ENCODE data around the gene SLC6A17.
A peak's percentile ranks its signal among the peaks of the same experiment; 100 is the strongest.

SLC6A17 gene

DNA sequence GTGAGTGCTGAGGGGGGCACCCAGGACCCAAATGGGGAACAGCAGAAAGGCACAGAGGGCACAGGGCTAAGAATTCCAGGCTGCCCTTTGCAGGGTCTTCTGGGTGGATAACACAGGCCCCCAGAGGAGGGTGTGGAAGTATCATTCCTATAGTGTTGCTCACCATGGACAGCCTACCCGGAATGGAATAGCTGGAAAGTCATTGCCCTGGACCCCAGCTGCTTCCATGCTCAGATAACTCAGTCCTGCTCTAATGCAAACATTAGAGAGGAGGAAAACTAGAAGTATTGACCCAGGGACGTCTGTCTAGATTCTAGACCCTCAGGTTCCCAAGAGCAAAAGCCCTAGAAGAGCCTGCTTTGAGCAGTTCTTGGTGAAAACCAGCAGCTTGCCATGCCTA lies 24.7 kb downstream of the SLC6A17 start:
- DNase-seq (ENCODE audit: low spot score) = no peak

DNA sequence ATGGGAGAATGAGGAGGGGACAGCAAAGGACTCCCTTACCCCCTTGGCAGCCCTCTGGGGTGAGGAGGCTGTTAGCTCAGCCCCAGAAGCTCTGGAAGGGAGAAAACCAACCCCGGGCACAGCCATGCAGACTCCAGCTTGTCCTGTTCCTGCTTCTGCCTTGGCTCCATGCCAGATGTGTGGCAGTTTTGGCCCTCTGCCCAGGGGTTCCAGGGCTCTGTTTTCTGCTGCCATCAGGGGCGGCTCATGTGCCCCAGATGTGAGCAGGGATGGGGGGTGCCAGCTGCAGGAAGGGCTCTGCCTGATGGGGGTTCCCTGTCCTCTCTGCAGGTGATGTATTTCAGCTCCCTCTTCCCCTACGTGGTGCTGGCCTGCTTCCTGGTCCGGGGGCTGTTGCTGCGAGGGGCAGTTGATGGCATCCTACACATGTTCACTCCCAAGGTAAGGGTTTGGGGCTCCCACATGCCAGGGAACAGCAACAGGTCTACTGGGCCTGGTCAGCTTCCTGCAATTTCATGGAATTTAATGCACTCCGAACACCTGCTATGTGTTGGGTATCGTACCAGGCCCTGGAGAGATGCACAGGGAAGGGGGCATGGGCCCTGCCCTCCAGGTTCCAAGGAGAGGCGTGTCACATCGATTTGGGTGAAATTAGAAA lies 26.1 kb downstream of the SLC6A17 start:
- DNase-seq (ENCODE audit: low spot score) = no peak

DNA sequence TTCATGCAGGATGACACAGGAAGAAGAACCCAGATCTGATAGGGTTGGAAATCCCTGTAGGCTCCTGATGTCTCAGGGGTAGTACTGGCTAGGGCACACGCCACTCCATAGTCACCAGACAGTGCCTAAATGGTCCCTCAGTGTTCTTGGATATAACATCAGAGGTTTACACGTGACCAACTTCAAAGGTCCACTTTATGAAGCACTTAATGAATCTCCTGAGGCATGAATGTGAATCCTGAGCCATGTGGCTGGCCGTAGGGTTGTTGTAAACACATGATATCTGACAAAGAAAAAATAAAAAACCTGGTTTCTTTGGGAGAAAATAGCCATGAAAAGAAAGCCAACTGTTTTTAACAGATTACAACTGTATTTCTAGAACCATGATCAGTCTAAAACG lies 27.5 kb downstream of the SLC6A17 start:
- no peak for DNase-seq (ENCODE audit: low spot score)

DNA sequence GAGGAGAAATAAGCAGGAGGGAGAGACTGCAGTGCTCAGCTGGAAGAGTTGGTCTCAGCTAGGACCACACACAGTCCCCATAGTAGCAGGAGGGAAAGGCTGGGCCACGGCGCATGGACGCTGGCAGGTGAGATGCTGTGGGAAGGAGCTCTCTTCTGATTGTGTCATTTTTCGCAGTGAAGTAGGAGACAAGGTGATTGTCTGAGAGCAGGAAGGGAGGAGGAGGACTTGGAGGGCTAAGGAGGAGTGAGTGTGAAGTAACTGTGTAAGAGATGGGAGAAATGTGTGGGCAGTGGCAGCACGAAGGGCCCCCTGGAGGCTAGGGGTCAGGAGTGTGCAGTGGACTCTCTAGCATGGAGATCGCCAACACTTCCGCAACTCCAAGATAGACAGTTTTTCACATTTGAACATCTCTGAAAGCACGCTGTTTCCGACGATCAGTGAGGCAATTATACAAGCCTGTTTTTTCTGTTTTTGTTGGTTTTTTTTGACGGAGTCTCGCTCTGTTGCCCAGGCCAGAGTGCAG lies 33.4 kb downstream of the SLC6A17 start:
- no peak for DNase-seq (ENCODE audit: low spot score)

DNA sequence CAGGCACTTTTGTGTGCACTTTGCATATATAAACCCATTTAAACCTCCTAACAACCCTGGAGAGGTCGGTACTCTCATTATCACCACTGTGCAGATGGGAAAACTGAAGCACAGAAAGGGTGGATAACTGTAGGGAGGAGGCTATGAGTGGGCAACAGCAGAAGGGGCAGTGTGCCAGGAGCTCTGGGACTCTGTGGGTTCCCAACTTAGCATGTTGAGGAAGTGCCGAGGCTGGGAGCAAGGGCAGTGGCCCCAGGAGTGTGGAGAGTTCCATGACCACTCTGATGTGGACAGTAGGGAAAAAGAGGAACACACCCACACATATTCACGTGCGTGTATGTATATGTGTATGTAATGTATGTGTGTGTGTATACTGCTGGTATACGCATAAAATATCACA lies 34.2 kb downstream of the SLC6A17 start:
- DNase-seq (ENCODE audit: low spot score) = no peak

DNA sequence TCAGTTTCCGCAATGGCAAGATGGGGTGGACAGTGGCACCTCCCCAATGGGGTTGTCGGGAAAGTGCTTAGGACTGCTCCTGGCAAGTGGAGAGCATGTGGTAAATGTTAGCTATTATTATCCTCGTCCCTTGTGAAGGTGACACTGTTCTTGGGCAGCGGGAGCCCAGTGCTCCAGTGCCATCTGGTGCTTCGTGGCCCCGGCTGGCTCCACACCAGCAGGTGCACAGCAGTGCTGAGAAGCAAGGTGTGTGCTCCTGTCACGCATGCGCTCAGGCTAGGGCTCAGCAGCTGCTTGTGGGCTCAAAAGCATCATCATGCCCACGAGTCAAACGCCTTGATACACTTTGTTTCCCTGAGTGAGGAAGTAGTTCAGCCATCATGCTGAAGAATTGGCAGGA lies 34.9 kb downstream of the SLC6A17 start:
- DNase-seq (ENCODE audit: low spot score) = no peak

DNA sequence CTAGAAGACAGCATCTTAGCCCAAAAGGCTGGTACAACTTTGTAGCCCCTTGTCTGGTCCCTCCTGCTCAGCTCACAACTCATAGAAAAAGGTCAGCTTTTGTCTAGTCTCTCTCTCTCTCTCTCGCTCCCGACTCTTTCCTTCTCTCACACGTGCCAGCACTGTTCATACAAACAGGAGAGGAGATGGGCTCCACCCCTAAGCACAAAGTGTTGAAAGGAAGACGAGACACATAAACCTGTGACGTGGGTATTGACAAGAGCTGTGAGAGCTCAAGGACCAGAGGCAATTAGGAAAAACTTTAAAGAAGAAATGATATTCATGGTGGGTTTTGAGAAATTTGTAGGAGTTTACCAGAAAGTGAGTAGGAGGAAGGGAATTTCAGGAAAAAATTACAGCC lies 36.3 kb downstream of the SLC6A17 start:
- DNase-seq (ENCODE audit: low spot score) = no peak

DNA sequence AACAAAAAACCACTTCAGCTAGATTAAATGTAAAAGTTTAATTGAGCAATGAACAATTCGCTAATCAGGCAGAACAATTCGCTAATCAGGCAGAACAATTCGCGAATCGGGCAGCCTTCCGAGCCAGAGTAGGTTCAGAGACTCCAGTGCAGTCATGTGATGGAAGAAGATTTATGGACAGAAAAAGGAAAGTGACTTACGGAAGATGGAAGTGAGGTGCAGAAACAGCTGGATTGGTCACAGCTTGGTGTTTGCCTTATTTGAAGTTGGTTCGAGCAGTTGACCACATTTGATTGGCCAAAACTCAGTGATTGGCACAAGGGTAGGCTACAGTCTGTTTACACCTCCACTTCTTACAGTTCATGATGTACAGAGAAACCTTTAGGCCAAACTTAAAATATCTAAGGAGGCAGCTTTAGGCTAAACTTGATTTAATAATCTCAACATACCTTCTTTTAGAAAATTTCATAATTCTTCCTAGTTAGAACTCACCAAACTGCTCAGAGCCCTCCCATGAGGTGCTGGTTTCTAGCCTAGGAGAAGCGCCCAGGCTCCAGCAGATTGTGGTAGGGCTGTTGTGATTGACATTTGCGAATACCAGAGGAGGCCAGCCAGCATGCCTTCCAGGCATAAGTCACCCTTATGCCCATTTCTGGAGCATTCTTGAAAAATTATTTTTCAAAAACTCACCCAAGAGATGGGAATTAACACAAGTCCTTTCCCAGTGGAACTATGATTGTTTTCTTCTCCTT lies 37.0 kb downstream of the SLC6A17 start:
- peak; percentile 49 for DNase-seq (ENCODE audit: low spot score)

DNA sequence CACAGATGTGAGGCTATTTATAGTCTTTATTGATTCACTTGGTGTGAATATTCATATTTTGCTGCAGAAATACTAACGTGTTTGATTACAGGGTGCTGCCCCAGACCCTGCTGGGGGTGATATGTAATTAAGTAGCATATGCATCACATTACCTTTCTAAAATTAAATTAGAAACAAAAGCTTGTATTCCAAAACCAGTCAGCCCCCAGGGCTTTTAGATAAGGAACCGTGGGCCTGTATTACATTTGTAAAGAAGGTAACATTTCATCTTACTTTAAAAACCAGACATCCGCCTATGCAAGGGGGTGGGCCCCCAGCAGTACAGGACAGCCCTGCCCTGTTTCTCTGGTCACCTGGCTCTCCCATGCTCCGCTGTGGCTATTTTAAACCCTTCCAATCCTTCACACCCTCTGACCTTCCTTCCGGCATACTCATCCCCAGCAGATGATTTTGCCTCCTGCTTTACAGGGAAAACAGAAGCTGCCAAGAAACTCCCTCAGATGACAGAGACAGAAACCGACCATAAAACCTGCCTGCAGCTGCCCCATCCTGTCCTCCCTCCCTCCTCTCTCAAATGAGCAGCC lies 37.8 kb downstream of the SLC6A17 start:
- DNase-seq (ENCODE audit: low spot score) = peak; percentile 22

DNA sequence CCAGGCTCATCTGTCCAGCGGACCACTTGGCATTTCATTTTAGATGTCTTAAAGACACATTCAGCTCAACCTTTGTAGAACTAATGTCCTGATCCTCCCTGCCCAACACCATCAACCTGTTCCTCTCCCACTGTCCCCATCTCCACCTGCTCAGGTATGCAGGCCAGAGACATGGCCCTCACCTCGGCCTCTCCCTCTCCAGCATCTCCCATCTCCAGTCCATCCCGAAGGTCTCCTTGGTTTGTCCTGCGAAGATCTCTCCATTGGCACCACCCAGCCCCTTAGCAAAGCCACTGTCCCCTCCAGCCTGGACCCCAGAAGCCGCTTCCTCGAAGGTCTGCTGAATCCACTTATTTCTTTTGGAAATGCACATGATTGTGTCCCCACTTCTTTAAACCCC lies 38.9 kb downstream of the SLC6A17 start:
- no peak for DNase-seq (ENCODE audit: low spot score)

DNA sequence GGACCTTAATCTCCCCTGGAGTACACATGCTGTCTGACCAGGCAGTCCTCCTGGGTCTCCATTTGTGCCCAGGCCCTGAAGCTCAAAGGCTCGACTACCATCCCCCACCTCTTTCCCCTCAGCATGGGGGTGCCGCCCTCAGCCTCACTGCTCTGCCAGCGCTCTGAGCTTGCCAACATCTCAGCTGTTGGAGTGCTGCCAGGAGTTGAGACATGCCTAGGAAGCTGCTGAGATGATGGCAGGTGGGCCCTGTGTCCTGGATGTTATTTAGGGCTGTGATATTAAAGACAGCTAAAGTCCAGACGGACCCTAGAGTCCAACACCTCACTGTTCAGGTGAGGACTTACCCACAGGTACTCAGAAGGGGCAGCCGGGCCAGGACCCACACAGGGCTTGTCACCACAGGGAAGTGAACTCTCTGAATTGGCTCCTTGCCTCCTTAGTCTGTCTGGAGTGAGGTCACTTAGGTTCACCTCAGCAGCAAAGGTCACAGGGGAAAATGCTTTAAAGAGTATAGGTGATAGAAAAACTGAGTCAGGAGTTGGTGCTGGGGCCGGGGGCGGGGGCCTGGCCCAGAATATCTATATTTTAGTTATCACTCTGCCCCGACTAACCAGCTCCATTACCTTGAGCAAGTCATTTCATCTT lies 40.1 kb downstream of the SLC6A17 start:
- DNase-seq (ENCODE audit: low spot score) = no peak

DNA sequence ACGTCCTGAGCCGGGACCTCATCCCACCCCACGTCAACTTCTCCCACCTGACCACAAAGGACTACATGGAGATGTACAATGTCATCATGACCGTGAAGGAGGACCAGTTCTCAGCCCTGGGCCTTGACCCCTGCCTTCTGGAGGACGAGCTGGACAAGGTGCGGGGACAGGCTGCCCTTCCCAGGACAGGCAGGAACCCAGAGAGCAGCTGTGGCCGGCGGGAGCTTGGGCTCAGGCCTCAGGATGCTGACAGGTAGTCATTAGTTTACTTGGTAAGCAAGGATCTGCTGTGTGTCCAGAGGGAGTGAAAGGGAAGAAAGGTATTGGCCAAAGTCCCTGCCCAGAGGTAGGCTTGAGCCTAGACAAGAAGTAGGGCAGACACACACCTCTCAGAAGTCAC lies 42.2 kb downstream of the SLC6A17 start:
- DNase-seq (ENCODE audit: low spot score) = no peak

DNA sequence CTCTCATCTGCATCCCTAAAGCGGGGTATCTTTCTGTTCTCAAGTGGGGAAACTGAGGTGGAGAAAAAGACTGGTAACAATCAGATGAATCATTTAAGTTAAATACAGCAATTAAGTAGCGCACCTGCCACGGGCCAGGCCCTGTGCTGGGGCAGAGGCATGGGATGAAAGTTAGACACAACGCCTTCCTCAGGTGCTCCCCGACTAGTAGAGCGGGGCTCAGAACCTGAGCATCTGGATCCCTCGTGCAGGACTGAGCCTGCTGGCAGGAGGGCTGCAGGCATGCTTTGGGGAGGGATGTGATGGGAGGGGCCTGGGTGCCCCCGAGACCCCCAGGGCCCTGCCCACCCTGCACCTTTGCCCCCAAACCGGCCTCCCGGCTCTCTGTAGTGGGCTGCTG lies 44.9 kb downstream of the SLC6A17 start:
- DNase-seq (ENCODE audit: low spot score) = no peak

DNA sequence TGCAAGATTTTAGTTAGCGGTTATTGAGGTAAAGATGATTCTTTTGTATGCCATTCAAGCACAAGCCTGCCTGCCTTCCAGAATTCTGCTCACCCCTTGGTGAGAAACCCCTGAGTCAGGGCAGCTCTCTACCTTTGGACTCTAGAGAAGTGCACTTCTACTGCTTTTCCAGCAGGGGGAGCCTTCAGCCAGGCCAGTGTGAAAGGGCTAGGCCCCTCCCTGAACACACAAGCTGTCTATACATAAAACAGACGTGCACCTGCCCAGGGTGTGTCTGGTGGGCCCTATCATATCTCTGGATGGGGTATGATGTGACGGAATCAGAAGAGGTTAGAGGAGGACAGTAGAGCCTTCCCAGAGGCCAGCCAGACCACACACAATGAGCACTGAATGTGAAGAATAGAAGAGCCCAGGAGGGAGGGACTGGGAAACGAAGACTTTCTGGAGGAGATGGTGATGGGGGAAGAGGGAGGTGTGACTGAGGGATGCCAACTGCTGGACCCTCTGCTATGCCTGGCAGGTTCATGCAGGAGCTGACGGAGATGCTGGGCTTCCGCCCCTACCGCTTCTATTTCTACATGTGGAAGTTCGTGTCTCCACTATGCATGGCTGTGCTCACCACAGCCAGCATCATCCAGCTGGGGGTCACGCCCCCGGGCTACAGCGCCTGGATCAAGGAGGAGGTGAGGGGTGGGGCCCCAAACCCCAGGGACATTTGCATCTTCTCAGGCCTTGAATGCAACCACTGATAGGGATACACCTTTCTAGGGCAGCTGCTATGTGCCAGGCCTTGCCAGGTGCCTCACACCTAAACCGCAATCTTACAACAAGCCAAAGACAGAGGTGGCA lies 46.8 kb downstream of the SLC6A17 start:
- peak; percentile 85 for DNase-seq (ENCODE audit: low spot score)

DNA sequence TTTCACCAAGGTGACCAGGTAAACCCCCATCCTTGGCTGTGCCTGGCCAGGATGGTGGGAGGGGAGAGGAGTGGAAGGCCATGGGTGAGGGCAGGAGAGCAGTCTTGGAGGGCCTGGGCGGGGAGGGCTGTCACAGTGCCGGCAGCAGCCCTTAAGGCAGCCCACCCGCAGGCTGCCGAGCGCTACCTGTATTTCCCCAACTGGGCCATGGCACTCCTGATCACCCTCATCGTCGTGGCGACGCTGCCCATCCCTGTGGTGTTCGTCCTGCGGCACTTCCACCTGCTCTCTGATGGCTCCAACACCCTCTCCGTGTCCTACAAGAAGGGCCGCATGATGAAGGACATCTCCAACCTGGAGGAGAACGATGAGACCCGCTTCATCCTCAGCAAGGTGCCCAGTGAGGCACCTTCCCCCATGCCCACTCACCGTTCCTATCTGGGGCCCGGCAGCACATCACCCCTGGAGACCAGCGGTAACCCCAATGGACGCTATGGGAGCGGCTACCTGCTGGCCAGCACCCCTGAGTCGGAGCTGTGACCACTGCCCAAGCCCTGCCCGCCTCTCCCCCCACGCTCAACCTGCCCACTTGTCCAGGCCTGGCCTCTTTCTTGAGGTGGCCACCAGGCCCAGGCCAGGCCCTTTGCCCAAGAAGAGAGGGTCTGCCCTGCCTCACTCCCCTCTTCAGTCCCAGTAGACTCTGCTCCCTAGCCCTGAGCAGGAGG lies 47.8 kb downstream of the SLC6A17 start:
- no peak for DNase-seq (ENCODE audit: low spot score)

DNA sequence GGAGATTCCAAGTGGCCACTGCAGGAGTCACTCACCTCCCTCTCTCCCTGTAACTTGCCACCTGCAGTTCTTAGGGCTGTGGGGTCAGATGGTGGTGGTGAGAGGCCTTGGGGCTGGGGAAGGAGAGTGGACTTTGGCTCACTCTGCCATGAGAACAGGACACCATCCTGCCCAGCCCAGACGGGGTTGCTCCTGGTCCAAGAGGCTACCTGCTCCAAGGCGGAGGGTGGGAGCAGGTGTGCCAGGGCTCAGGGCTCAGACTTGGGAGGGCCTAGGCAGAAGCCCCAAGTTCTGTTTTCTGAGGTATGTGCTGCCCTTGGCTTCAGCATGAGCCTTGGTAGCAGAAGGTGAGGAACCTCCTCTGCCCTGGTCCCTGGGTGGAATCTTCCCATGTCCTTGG lies 48.5 kb downstream of the SLC6A17 start:
- DNase-seq (ENCODE audit: low spot score) = no peak

DNA sequence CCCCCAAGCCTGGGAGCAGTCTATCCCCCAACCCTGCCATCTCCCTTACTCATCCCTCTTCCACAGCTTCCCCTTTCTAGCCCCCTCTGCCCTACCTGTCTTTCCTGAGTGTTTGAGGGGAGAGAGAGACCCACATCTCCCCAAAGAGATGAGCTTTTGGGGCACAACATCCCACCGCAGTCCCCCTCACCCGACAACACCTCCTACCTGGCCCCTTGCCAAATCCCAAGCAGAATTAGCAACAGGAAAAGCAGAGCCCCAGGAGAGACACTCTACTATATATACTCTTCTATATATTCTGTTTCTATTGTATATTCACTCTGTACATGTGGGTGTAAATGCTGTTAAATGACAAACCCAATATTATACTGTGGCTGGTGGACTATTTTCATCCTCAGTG lies 49.9 kb downstream of the SLC6A17 start:
- no peak for DNase-seq (ENCODE audit: low spot score)

DNA sequence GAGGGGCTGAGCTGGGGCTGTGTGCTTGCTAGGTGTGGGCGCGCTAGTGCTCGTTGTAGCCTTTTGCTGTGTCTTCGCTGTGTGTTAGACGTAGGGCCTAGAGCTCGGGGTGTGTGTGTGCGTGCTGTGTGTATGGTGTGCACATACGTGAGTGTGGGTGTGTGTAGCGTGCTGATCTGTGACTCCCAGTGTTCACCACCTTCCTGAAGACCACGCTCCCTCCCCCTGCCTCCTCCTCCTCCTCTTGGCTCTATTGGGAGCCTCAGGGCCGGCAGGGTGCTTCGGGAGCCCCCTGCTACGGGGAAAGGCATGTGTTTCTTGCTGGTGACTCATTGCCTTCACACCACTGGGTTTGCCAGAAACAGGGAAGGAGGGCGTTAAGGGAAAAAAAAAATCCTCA lies 50.4 kb downstream of the SLC6A17 start:
- DNase-seq (ENCODE audit: low spot score) = peak; percentile 35

DNA sequence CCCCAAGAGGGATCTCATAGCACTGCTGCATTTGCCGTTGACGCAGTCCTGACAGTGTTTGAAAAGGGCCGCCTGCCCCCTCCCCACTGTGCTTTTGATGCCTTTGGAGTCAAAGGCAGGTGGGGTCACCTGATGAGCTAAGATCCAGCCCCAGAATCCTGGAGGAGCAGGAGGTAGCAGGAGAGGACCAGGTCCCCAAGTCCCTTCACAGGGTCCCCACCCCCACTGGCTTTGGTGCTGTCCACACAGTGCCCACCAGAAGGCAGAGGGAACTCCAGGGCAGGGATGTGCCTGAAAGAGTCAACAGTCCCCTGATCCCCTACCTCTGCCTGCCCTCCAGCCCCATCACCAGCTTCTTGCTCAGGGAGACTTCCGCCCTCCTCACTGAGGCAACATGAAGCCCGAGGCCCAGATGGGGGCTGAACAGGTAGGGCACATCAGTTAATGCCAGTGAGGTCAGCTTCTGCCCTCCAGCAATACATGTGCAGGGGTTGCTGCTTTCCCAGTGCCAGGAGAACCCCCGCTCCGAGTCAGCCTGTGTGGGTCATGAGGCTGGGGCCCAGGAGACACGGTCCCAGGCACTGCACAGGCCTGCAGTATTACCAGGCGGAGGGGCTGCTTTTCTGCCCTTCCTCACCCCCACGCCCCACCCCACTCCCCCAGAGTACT lies 51.0 kb downstream of the SLC6A17 start:
- no peak for DNase-seq (ENCODE audit: low spot score)

DNA sequence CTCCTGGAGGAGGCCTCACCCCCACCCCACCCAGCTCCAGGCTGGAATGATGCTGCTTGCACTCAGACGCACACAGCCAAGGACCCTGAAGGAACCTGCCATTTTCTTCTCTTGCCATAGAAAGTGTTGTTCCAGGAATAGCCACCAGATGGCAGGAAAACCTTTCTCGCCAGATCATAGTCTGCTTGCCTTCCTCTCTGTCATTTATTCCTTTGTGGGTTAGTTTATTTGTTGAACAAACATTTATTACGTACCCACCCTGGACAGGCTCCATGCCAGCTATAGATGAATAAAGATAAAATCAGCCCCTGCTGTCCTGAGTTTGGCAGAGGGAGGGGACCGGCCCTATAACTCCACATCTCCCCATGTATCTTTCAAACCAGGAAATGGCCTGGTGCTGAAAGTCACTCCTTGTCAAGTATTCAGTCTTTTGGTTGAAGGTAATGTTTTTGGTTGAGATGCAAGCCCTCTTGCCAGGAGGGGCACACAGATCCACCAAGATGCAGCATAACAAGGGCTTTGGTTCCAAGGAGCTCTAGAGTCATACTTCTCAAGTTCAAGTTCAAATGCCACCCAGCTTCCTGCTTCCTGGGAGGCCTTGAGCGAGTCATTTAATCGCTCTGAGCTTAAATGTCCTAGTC lies 52.8 kb downstream of the SLC6A17 start:
- peak; percentile 73 for DNase-seq (ENCODE audit: low spot score)
